ENCODE results near the gene CCL4. TPM values are rescaled to one million over a fixed set of nuclear protein-coding genes. Genes with fewer than 3 reads are reported as not detected.
A peak's percentile ranks its signal among the peaks of the same experiment; 100 is the strongest.
"Not testable (repeated sequence)": the region's sequence is repeated elsewhere in the genome, so short reads cannot be mapped to it uniquely, and the experiment has no call there.

The CCL4 gene
- total and polyA plus RNA-seq, 4 experiments from 2014 or later = 1.1 to 1.3 (median 1.2) TPM

- H3K27ac ChIP-seq (ENCODE audit: low read depth, low read length) = peak overlapping the region; percentile 15
- ChIA-PET CTCF (ENCODE audit: partially characterized antibody) (interaction anchor here (1.4 kb wide), 1 partner anchor 9 kb away, joined by 6 read pairs; no protein-coding TSS in a partner anchor), POLR2A (ENCODE audit: partially characterized antibody) (interaction anchor here (0.6 kb wide), 1 partner anchor 502 kb away, joined by 4 read pairs; no protein-coding TSS in a partner anchor)
- H3K9me3 Mint-ChIP-seq; H3K27me3 ChIP-seq (ENCODE audit: insufficient read depth, low read length); H3K9me3 ChIP-seq (ENCODE audit: control insufficient read depth in 1 of 2, low read length in 2 of 2); DNase-seq; H3K4me1 ChIP-seq (ENCODE audit: insufficient read depth, low read length); H3K4me3 ChIP-seq (ENCODE audit: low read length in 2 of 2); H3K27me3 Mint-ChIP-seq; H3K36me3 Mint-ChIP-seq; intact Hi-C loops (cut with micrococcal nuclease); H3K36me3 ChIP-seq (ENCODE audit: insufficient read depth, low read length): not testable (repeated sequence)
- H3K4me1 Mint-ChIP-seq = peaks cover 7 to 24% (median 17%) of the 10 kb centered on the region in 4 donors
- H3K27ac Mint-ChIP-seq = peak overlapping the region; percentile 52 to 89 (median 81)
- H3K4me3 Mint-ChIP-seq = peak overlapping the region in 7 of 8 donors; percentile 50 to 86 (median 58)
Measured at GRCh38 chr17:36081681-36082471, 21.8 kb upstream of the CCL4 start.

- H3K9me3 ChIP-seq (ENCODE audit: control insufficient read depth in 1 of 2, low read length in 2 of 2); H3K27me3 Mint-ChIP-seq; H3K36me3 ChIP-seq (ENCODE audit: insufficient read depth, low read length); intact Hi-C loops (cut with micrococcal nuclease); H3K36me3 Mint-ChIP-seq; H3K9me3 Mint-ChIP-seq; H3K27me3 ChIP-seq (ENCODE audit: insufficient read depth, low read length); H3K4me3 ChIP-seq (ENCODE audit: low read length in 2 of 2); H3K4me1 ChIP-seq (ENCODE audit: insufficient read depth, low read length): not testable (repeated sequence)
- H3K27ac ChIP-seq (ENCODE audit: low read depth, low read length) = peak overlapping the region; percentile 15
- ChIA-PET CTCF (ENCODE audit: partially characterized antibody) (interaction anchor here (1.4 kb wide), 1 partner anchor 10 kb away, joined by 6 read pairs; no protein-coding TSS in a partner anchor), POLR2A (ENCODE audit: partially characterized antibody) (interaction anchor here (0.6 kb wide), 1 partner anchor 501 kb away, joined by 4 read pairs; no protein-coding TSS in a partner anchor)
- peak; percentile 38 to 70 (median 44) for DNase-seq
- H3K4me1 Mint-ChIP-seq = peaks cover 7 to 24% (median 17%) of the 10 kb centered on the region in 4 donors
- H3K4me3 Mint-ChIP-seq = peak overlapping the region in 7 of 8 donors; percentile 50 to 86 (median 58)
- H3K27ac Mint-ChIP-seq = peak overlapping the region; percentile 52 to 89 (median 81)
Measured at GRCh38 chr17:36082482-36083120, 21.0 kb upstream of the CCL4 start.

- peak overlapping the region in 3 of 7 donors; percentile 19 to 55 (median 44) for H3K27ac Mint-ChIP-seq
- CTCF ChIA-PET (ENCODE audit: partially characterized antibody); H3K4me1 ChIP-seq (ENCODE audit: insufficient read depth, low read length); H3K36me3 ChIP-seq (ENCODE audit: insufficient read depth, low read length); H3K27ac ChIP-seq (ENCODE audit: low read depth, low read length); H3K9me3 Mint-ChIP-seq; H3K9me3 ChIP-seq (ENCODE audit: control insufficient read depth in 1 of 2, low read length in 2 of 2); H3K27me3 Mint-ChIP-seq; H3K4me3 ChIP-seq (ENCODE audit: low read length in 2 of 2); H3K36me3 Mint-ChIP-seq; DNase-seq; POLR2A ChIA-PET (ENCODE audit: partially characterized antibody); intact Hi-C loops (cut with micrococcal nuclease); H3K4me3 Mint-ChIP-seq; H3K27me3 ChIP-seq (ENCODE audit: insufficient read depth, low read length): not testable (repeated sequence)
- H3K4me1 Mint-ChIP-seq = peaks cover 7 to 24% (median 17%) of the 10 kb centered on the region in 4 donors
Measured at GRCh38 chr17:36083691-36084090, 19.9 kb upstream of the CCL4 start.

- H3K4me1 ChIP-seq (ENCODE audit: insufficient read depth, low read length) = peaks cover 9% of the 10 kb centered on the region
- H3K36me3 ChIP-seq (ENCODE audit: insufficient read depth, low read length) = no peaks in the 10 kb centered on the region
- no peak for DNase-seq
- no peak overlapping the region for H3K4me3 ChIP-seq (ENCODE audit: low read length in 2 of 2)
- Mint-ChIP-seq H3K4me3 (peak overlapping the region in 1 of 8 donors; percentile 11), H3K4me1 (peaks cover 7 to 24% (median 18%) of the 10 kb centered on the region in 4 donors), H3K9me3 (no peaks in the 10 kb centered on the region), H3K27me3 (peaks cover 10 to 17% of the 10 kb centered on the region in 2 donors), H3K36me3 (no peaks in the 10 kb centered on the region), H3K27ac (peak overlapping the region in 1 of 7 donors; percentile 27)
- H3K27ac ChIP-seq (ENCODE audit: low read depth, low read length) = no peak overlapping the region
- no peaks in the 10 kb centered on the region for H3K9me3 ChIP-seq (ENCODE audit: control insufficient read depth in 1 of 2, low read length in 2 of 2)
- CTCF ChIA-PET (ENCODE audit: partially characterized antibody) = interaction anchor here (1.1 kb wide), 1 partner anchor 13 kb away, joined by 3 read pairs; no protein-coding TSS in a partner anchor
- no peaks in the 10 kb centered on the region for H3K27me3 ChIP-seq (ENCODE audit: insufficient read depth, low read length)
- intact Hi-C loops (cut with micrococcal nuclease) = no loop called here
- POLR2A ChIA-PET (ENCODE audit: partially characterized antibody) = interaction anchor here (0.7 kb wide), 1 partner anchor 1082 kb away, joined by 3 read pairs; no protein-coding TSS in a partner anchor
Measured at GRCh38 chr17:36085765-36086164, 17.9 kb upstream of the CCL4 start.

GRCh38 chr17:36086791-36087190 lies 16.8 kb upstream of the CCL4 start:
- H3K27me3 ChIP-seq (ENCODE audit: insufficient read depth, low read length) = no peaks in the 10 kb centered on the region
- no peaks in the 10 kb centered on the region for H3K36me3 Mint-ChIP-seq
- POLR2A ChIA-PET (ENCODE audit: partially characterized antibody) = no interaction called here
- CTCF ChIA-PET (ENCODE audit: partially characterized antibody) = interaction anchor here (0.6 to 0.8 kb wide), 2 partner anchors 13 to 238 kb away, joined by 3 read pairs; no protein-coding TSS in a partner anchor
- H3K27ac ChIP-seq (ENCODE audit: low read depth, low read length) = no peak overlapping the region
- no peaks in the 10 kb centered on the region for H3K36me3 ChIP-seq (ENCODE audit: insufficient read depth, low read length)
- H3K27me3 Mint-ChIP-seq = peaks cover 13 to 20% of the 10 kb centered on the region in 2 donors
- no peak overlapping the region for H3K27ac Mint-ChIP-seq
- peaks cover 8% of the 10 kb centered on the region for H3K4me1 ChIP-seq (ENCODE audit: insufficient read depth, low read length)
- H3K9me3 ChIP-seq (ENCODE audit: control insufficient read depth in 1 of 2, low read length in 2 of 2) = no peaks in the 10 kb centered on the region
- H3K4me3 Mint-ChIP-seq = no peak overlapping the region
- peaks cover 9 to 24% (median 15%) of the 10 kb centered on the region in 4 donors for H3K4me1 Mint-ChIP-seq
- no peaks in the 10 kb centered on the region for H3K9me3 Mint-ChIP-seq
- no peak for DNase-seq
- intact Hi-C loops (cut with micrococcal nuclease) = no loop called here
- H3K4me3 ChIP-seq (ENCODE audit: low read length in 2 of 2) = no peak overlapping the region

- intact Hi-C loops (cut with micrococcal nuclease) = not testable (repeated sequence)
Measured at GRCh38 chr17:36087471-36087870, 16.2 kb upstream of the CCL4 start.

GRCh38 chr17:36087897-36088572 lies 15.6 kb upstream of the CCL4 start:
- H3K4me3 Mint-ChIP-seq; H3K4me1 ChIP-seq (ENCODE audit: insufficient read depth, low read length); intact Hi-C loops (cut with micrococcal nuclease); H3K27ac ChIP-seq (ENCODE audit: low read depth, low read length); H3K9me3 Mint-ChIP-seq; H3K9me3 ChIP-seq (ENCODE audit: control insufficient read depth in 1 of 2, low read length in 2 of 2); H3K27me3 ChIP-seq (ENCODE audit: insufficient read depth, low read length); CTCF ChIA-PET (ENCODE audit: partially characterized antibody); DNase-seq; H3K36me3 ChIP-seq (ENCODE audit: insufficient read depth, low read length); POLR2A ChIA-PET (ENCODE audit: partially characterized antibody); H3K4me3 ChIP-seq (ENCODE audit: low read length in 2 of 2); H3K36me3 Mint-ChIP-seq: not testable (repeated sequence)
- H3K27me3 Mint-ChIP-seq = peaks cover 12 to 27% of the 10 kb centered on the region in 2 donors
- peaks cover 4 to 12% (median 7%) of the 10 kb centered on the region in 4 donors for H3K4me1 Mint-ChIP-seq
- peak overlapping the region in 1 of 7 donors; percentile 25 for H3K27ac Mint-ChIP-seq

More at GRCh38 chr17:36087471-36087870, 16.2 kb upstream of the CCL4 start:
- Mint-ChIP-seq H3K27me3 (peaks cover 14 to 22% of the 10 kb centered on the region in 2 donors), H3K4me1 (peaks cover 7 to 18% (median 10%) of the 10 kb centered on the region in 4 donors)
- H3K27me3 ChIP-seq (ENCODE audit: insufficient read depth, low read length); H3K27ac Mint-ChIP-seq; H3K4me3 ChIP-seq (ENCODE audit: low read length in 2 of 2); H3K4me3 Mint-ChIP-seq; POLR2A ChIA-PET (ENCODE audit: partially characterized antibody); H3K27ac ChIP-seq (ENCODE audit: low read depth, low read length); H3K36me3 Mint-ChIP-seq; DNase-seq; H3K9me3 ChIP-seq (ENCODE audit: control insufficient read depth in 1 of 2, low read length in 2 of 2); H3K9me3 Mint-ChIP-seq; CTCF ChIA-PET (ENCODE audit: partially characterized antibody); H3K4me1 ChIP-seq (ENCODE audit: insufficient read depth, low read length); H3K36me3 ChIP-seq (ENCODE audit: insufficient read depth, low read length): not testable (repeated sequence)
